Hematopoietic multipotent progenitor cell treated with erythropoietin and hydrocortisone succinate and interleukin-3 and kit ligand, for 6 days (in vitro differentiated cells): ENCODE results near the gene TIGD2.

ENCODE experiments used
- DNase-seq: peaks from one replicate; pipeline ENCODE4 v3.0.0-alpha.2; 2015

The TIGD2 gene

GRCh38 chr4:89110986-89111832 lies at the start of gene TIGD2:
Gene TIGD2, plus strand, starts transcription at chr4:89111533. Its CDS starts 1,442 bp downstream, at chr4:89112975.
- DNase-seq: peak; percentile 94

DNA sequence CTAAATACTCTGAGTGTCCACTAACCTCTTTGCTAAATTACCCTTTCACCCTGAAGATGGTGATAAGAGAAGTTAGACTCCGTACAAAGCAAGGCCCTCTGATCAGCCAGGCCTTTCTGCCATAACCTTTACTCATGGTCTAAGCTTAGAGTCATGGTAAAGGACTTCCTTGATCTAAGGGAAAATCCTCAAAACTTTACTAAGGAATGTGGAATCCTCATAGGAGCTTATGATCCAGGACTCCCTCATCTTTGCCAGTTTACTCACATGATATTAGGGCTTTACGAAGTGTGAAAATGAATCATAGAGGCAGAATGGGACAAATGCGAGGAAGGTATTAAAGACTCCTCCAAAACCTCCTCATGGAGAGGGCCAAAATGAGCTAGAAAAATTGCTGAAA lies 46.5 kb upstream of the TIGD2 start:
- no peak for DNase-seq

DNA sequence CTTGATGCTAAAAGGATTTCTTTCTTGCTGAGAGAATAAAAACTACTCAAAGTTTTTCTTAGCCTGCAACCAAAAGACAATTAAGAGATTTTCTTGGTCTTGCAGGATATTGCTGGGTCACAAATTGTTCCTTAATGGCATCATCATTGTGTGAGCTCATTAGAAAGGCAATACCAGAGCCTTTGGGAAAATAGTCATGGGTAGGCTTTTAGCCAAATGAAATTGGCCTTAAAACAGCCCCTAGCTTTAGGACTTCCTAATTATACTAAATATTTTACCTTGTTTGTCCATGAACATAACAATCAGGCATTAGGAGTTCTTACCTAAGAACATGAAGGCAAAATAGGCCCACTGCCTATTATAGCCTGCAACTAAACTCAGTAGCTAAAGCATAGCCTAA lies 43.9 kb upstream of the TIGD2 start:
- DNase-seq: no peak

DNA sequence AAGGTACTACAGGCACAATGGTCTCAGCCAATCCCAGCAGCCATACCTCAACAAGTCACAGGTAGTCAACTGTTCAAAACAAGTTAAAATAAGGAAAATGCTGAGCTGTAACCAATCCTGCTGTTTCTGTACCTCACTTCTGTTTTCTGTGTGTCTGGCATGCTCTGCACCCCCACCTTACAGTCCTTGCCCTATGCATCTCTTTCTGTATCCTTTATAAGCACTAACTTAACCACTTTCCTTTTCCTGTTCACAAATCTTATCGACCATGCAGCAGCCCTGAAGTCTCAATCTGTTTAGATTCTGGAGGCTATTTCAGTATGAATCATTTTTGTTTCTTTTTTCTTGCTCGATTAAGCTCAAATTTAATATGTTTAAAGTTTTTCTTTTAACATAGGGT lies 41.9 kb upstream of the TIGD2 start:
- no peak for DNase-seq

GRCh38 chr4:89070041-89070440 lies 41.3 kb upstream of the TIGD2 start:
- DNase-seq: no peak

GRCh38 chr4:89071311-89071710 lies 40.0 kb upstream of the TIGD2 start:
- no peak for DNase-seq

- no peak for DNase-seq
These were observed 38.4 kb upstream of the TIGD2 start for GRCh38 chr4:89072921-89073320.

- DNase-seq: no peak
These were observed 33.6 kb upstream of the TIGD2 start for GRCh38 chr4:89077761-89078160.

DNA sequence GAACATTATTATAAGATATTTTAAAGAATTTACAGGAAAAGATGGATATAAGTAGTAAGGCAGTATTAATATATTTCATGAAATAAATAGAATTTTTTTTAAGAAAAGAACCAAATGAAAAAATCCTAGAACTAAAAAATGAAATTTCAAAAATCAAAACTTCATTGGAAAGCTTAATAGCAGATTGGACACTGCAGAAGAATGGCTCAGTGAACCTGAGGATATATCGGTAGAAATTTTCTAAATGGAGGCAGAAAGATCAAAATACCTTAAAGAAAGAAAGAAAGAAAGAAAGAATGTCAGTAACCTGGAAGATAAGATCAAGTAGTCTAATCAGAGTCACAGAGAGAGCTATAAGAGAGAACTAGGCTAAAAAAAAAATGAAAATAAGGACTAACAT lies 33.0 kb upstream of the TIGD2 start:
- no peak for DNase-seq

GRCh38 chr4:89099034-89099433 lies 12.3 kb upstream of the TIGD2 start:
- DNase-seq: no peak

DNA sequence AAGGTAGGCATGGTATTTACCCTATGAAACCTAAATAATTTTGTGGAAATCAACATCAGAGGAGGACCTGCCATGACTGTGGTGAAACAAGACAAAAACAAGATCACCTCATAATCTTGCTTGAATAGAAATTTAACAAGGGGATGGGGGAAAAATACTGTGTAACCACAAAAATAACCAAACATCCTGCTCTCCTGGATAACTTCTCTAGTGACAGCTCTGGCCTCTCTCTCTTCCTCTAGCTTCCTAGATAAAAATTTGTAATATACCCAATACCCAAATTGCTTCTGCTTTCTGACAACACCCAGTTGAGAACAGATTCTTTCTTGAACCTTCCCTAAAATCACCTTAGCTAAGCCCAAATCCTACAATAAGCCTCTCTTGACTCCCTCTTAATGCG lies 11.9 kb upstream of the TIGD2 start:
- no peak for DNase-seq

GRCh38 chr4:89100853-89101252 lies 10.5 kb upstream of the TIGD2 start:
- DNase-seq: no peak

DNA sequence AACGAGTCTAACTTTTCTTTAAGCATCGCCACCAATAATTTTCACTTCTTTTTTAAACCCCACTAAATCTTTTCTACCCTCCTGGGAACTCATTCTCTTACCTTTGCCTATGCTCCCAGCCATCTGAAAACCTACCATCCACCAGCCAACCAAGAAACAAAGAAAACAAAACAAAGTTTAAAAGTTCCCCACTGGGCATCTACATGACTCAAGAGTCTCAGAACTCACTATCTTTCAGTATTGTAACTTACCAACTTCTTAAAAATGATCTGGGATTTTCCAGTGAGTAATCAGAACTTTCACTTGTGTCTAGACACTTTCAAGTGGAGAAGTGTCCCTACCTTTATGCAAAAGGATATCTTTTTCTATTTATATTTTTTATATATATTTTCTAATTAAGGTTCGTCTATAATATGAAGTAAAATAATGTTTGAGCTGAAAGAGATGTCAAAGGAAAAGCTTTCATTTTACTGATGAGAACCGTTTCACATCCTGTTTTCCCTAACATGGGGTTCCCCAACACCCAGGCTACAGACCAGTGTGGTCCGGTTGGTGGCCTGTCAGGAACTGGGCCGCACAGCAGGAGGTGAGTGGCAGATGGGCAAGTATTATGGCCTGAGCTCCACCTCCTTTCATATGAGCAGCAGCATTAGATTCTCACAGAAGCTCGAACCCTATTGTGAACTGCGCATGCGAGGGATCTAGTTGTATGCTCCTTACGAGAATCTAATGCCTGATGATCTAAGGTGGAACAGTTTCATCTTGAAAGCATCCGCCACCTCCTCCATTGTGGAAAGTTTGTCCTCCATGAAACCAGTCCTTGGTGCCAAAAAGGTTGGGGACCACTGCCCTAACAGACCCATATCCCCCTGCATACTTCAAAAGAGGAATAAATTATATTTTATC lies 9.8 kb upstream of the TIGD2 start:
- DNase-seq: no peak

DNA sequence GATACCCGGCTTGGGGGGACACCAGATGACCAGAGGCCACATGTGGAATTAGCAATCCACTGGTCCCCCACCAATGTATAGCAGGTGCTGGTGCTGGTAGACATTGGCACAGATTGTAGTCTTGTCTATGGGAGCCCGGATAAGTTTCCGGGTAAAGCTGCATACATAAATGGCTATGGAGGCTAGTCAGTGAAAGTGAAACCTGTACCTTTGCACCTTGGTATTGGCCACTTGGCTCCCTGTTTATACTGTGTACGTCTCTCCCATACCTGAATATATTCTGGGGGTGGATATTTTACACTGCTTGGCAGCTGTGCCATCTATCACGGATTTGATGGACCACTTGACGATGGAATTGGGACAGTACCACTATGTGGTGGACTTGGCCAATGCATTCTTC lies 5.6 kb upstream of the TIGD2 start:
- no peak for DNase-seq

DNA sequence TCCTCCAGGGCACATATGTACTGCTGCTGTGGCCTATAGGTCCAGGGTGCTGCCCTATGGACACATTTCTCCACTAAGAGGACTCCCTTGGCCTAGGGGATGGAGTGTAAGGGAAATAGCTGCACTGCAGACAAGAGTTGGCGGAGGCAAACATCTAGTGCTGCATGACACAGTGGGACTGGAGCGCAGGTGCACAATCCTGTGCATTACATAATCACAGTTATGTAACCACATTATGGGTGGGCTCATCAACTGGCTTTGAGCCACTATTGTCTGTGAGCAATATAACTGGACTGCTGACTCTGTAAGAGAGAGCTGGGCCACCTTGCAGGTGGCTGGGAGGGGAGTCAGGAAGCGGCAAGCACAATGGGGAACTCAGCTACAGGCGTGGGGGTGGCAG lies 3.2 kb upstream of the TIGD2 start:
- DNase-seq: peak; percentile 27

DNA sequence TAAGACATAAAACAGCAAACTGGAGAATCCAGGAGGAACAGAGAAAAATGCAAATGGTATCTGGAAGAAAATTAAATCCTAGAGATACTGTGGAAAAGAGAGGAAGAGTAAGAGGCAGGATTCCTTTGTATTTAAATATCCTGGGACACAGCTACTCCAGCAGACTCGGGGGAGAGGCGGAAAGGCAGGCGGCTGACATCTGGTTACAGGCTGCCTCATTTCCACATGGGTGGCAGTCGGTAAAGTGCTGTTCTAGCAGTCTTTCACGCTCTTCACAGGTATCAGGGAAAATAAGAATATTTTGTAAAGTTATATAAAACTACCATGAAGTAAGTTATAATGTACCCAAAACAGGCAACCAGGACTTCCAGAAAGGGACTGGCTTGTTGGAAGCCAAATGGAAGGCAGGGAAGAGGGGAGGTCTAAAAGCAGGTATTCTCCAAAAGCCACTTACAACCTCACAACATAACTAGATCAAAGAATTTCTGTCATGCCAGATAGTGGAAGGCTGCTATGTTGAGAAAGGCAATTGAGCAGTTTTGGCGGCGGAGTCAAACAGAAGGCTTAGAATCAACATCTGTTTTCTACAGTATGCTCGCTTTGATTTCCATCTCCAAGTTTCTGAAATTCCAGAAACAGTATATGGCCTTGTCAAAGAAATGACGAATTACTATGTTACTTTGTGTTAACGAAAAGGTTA lies 1.3 kb upstream of the TIGD2 start:
- no peak for DNase-seq

DNA sequence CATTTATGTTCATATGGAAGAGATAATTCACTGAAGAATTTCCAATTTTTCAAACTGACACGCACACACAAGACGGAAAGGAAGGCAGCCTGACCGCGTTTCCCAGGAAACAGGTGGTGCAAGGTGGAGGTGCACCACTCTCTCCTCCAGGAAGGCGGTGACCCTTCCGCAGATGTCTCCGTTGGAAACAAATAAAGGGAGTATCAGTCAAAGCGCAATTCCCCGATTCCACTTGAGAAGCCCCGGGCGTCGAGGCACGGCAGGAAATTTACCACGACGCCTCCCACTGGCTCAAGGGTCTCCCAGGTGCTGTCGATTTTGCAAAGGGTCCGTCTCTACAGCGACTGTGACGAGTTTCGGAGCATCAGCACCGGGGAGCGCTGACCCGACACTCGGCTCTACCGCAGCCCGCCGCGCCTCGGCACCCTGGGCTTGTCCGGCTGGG lies 770 bp upstream of the TIGD2 start:
- no peak for DNase-seq

GRCh38 chr4:89111833-89112563 lies 665 bp downstream of the TIGD2 start:
- peak; percentile 37 for DNase-seq

DNA sequence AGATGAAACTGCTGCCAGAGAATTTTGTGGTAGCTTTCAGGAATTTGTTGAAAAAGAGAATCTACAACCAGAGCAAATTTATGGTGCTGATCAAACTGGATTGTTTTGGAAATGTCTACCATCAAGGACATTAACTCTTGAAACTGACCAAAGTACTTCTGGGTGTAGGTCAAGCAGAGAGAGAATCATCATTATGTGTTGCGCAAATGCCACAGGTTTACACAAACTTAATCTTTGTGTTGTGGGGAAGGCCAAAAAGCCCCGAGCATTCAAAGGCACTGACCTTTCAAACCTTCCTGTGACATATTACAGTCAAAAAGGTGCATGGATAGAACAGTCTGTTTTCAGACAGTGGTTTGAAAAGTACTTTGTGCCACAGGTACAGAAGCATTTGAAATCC lies 2.1 kb downstream of the TIGD2 start:
- no peak for DNase-seq

DNA sequence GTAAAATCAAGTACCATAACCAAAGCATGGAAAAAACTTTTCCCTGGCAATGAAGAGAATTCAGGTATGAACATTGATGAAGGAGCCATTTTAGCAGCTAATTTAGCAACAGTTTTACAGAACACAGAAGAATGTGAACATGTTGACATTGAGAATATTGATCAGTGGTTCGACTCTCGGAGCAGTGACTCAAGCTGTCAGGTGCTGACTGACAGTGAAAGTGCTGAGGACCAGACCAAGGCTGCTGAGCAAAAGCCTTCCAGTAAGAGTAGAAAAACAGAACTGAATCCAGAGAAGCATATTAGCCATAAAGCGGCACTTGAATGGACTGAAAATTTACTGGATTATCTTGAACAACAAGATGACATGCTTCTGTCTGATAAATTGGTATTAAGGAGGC lies 2.8 kb downstream of the TIGD2 start:
- DNase-seq: no peak

- no peak for DNase-seq
These were observed 5.8 kb downstream of the TIGD2 start for GRCh38 chr4:89117115-89117514.

DNA sequence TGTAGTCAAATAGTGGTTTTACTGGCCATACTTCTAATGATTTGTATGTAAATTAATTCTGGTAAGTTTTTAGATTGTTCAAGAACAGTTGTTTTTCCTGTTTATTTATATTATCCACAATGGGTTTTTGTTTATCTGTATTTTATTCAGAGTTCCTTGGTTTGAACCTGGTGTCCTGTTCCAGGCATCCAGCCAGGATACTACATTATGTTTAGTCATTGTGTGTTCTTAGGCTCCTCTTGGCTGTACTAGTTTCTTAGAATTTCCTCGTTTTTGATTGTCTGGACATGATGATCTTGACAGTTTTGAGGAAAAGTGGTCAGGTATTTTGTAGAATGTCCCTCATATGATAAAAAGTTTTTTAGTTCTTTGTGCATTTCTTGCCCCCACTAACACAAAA lies 7.8 kb downstream of the TIGD2 start:
- no peak for DNase-seq

DNA sequence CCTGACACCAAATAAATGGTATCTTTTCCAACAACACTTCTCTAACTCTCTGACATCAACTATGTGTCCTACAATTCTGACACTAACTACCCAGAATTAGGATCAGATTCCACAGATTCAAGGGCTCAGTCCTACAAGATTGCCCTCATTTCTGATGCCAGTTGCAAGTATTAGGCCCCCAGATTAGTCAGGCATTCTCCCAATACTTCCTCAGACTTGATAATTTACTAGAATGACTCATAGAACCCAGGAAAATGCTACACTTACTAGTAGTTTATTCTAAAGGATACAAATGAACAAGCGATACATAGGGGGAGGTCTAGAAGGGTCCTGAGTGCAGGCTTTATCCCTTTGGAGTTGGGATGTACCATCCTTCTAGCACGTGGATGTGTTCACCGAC lies 8.5 kb downstream of the TIGD2 start:
- DNase-seq: no peak
